ENCODE results near the gene RCSD1. TPM values are rescaled to one million over a fixed set of nuclear protein-coding genes. Genes with fewer than 3 reads are reported as not detected.

The RCSD1 gene
- total and polyA plus RNA-seq, 10 of the 15 experiments (the other 5 are each of a cell fraction or from before 2014, with no cell fraction given): 11.4 to 78.3 (median 71.6) TPM

GRCh38 chr1:167706363-167706762, 76.3 kb downstream of the RCSD1 start (continued):
- TF ChIP-seq ZNF687 (IDR thresholded peaks at IDR 0.05) (no peak), PBX3 (IDR thresholded peaks at IDR 0.05; ENCODE audit: insufficient replicate concordance, low read depth, low read length) (no peak), KLF5 (IDR thresholded peaks at IDR 0.05; ENCODE audit: partially characterized antibody) (no peak)

- SMC1A ChIA-PET (ENCODE audit: uncharacterized antibody, unreplicated experiment): interaction anchor here (0.7 to 5.6 kb wide), 14 partner anchors 9 to 106 kb away, joined by 3 to 31 read pairs (median 4); no protein-coding TSS in a partner anchor
- no peak for DNase-seq (ENCODE audit: low read depth, low spot score)
- intact Hi-C loops (cut with micrococcal nuclease; ENCODE audit: unreplicated experiment): no loop called here
- in situ Hi-C loops (cut with MboI): no loop called here
- peak; percentile 62 for FAIRE-seq
- CTCF ChIA-PET: interaction anchor here (0.7 to 4.8 kb wide), 11 partner anchors 9 to 439 kb away, joined by 3 to 28 read pairs (median 3); no protein-coding TSS in a partner anchor
- Histone ChIP-seq H3K27me3 (replicated peaks in 1 of 2; ENCODE audit: control insufficient read depth in 2 of 2, insufficient read depth in 2 of 2, low read length in 1 of 2) (no peaks in the 10 kb centered on the region), H3K4me2 (ENCODE audit: control insufficient read depth, insufficient read depth) (peak overlapping the region; percentile 89), H2AFZ (ENCODE audit: control insufficient read depth, low read depth, low read length) (no peak overlapping the region), H3K9me3 (replicated peaks; ENCODE audit: control insufficient read depth, insufficient read depth, low read length) (no peaks in the 10 kb centered on the region), H3K4me3 (peak overlapping the region; percentile 3; the same call in 1 of the 2 replicates), H4K20me1 (ENCODE audit: control insufficient read depth, insufficient read depth) (no peaks in the 10 kb centered on the region), H3K36me3 (ENCODE audit: control insufficient read depth in 2 of 2, insufficient read depth in 2 of 2, low read length in 1 of 2) (peaks cover 0 to 17% of the 10 kb centered on the region in 2 experiments), H3K79me2 (ENCODE audit: control insufficient read depth, insufficient read depth, low read length) (no peaks in the 10 kb centered on the region), H3K4me1 (ENCODE audit: control insufficient read depth, insufficient read depth, low read length) (peaks cover 46% of the 10 kb centered on the region), H3K9ac (ENCODE audit: control insufficient read depth, insufficient read depth, low read length) (no peak overlapping the region; the same call in 1 of the 2 replicates), H3K27ac (ENCODE audit: control insufficient read depth, insufficient read depth) (peak overlapping the region; percentile 76)
- RAD21 ChIA-PET (ENCODE audit: unreplicated experiment): interaction anchor here (1.1 to 3.6 kb wide), 5 partner anchors 20 to 375 kb away, joined by 3 to 18 read pairs (median 3); no protein-coding TSS in a partner anchor
- no TSS peak for BruUV-seq (replicated peaks)
- POLR2A ChIA-PET: interaction anchor here (0.6 to 1.9 kb wide), 5 partner anchors 11 to 106 kb away, joined by 3 to 5 read pairs (median 4); no protein-coding TSS in a partner anchor
- 9% methylated on average over 10 of the region's 10 CpGs for WGBS (ENCODE audit: insufficient coverage, insufficient replicate concordance, low lambda C conversion rate, missing lambda C conversion rate)
- peak; percentile 73 for ATAC-seq
- TF ChIP-seq JUNB (IDR thresholded peaks at IDR 0.05) (peak; percentile 55), ZNF384 (IDR thresholded peaks at IDR 0.05; ENCODE audit: borderline replicate concordance, low read depth, low read length) (0 out of 2 replicates have a peak, but pooled peaks have one; percentile 6), EED (IDR thresholded peaks at IDR 0.05; ENCODE audit: low read depth) (no peak), IKZF1 (conservative IDR thresholded peaks at IDR 0.05) (no peak), CUX1 (IDR thresholded peaks at IDR 0.05; ENCODE audit: insufficient replicate concordance, low read depth, low read length) (peak; percentile 83), PML (IDR thresholded peaks at IDR 0.05; ENCODE audit: low read length) (0 out of 2 replicates have a peak, but pooled peaks have one; percentile 15)
Observed at GRCh38 chr1:167706931-167707877, 77.2 kb downstream of the RCSD1 start.

Data from GM12878 (cell line).